ENCODE data around the gene CDH22. TPM values are rescaled to one million over a fixed set of nuclear protein-coding genes. Genes with fewer than 3 reads are reported as not detected.

CDH22 gene
- total and polyA plus RNA-seq, 2 donors = 0.04 to 0.21 TPM

- no peak overlapping the region for H3K4me3 ChIP-seq (ENCODE audit: low read depth, low read length)
- 44% methylated on average over 9 of the region's 9 CpGs for WGBS
- H3K27ac ChIP-seq (ENCODE audit: low read depth) = no peak overlapping the region
- DNase-seq (ENCODE audit: extremely low spot score) = no peak
- no peaks in the 10 kb centered on the region for H3K4me1 ChIP-seq (ENCODE audit: insufficient read depth)
- no peaks in the 10 kb centered on the region for H3K36me3 ChIP-seq (ENCODE audit: insufficient read depth)
Observed at GRCh38 chr20:46334303-46334904, 26.1 kb upstream of the CDH22 start.

- 65% methylated on average over 8 of the region's 8 CpGs for WGBS
- H3K4me3 ChIP-seq (ENCODE audit: low read depth, low read length) = no peak overlapping the region
- H3K27ac ChIP-seq (ENCODE audit: low read depth) = no peak overlapping the region
- no peaks in the 10 kb centered on the region for H3K4me1 ChIP-seq (ENCODE audit: insufficient read depth)
- no peak for DNase-seq (ENCODE audit: extremely low spot score)
- no peaks in the 10 kb centered on the region for H3K36me3 ChIP-seq (ENCODE audit: insufficient read depth)
Observed at GRCh38 chr20:46333161-46333991, 25.1 kb upstream of the CDH22 start.

GRCh38 chr20:46332373-46333160, 24.3 kb upstream of the CDH22 start:
- no peak overlapping the region for H3K4me3 ChIP-seq (ENCODE audit: low read depth, low read length)
- H3K27ac ChIP-seq (ENCODE audit: low read depth) = no peak overlapping the region
- no peak for DNase-seq (ENCODE audit: extremely low spot score)
- no peaks in the 10 kb centered on the region for H3K36me3 ChIP-seq (ENCODE audit: insufficient read depth)
- H3K4me1 ChIP-seq (ENCODE audit: insufficient read depth) = no peaks in the 10 kb centered on the region
- WGBS = 44% methylated on average over 12 of the region's 12 CpGs

GRCh38 chr20:46331611-46332361, 23.5 kb upstream of the CDH22 start:
- WGBS = 56% methylated on average over 13 of the region's 13 CpGs
- H3K36me3 ChIP-seq (ENCODE audit: insufficient read depth) = no peaks in the 10 kb centered on the region

GRCh38 chr20:46330831-46331371, 22.6 kb upstream of the CDH22 start:
- H3K36me3 ChIP-seq (ENCODE audit: insufficient read depth) = no peaks in the 10 kb centered on the region
- 76% methylated on average over 13 of the region's 13 CpGs for WGBS
- DNase-seq (ENCODE audit: extremely low spot score) = no peak
- no peaks in the 10 kb centered on the region for H3K4me1 ChIP-seq (ENCODE audit: insufficient read depth)
- no peak overlapping the region for H3K27ac ChIP-seq (ENCODE audit: low read depth)
- no peak overlapping the region for H3K4me3 ChIP-seq (ENCODE audit: low read depth, low read length)

More at GRCh38 chr20:46331611-46332361, 23.5 kb upstream of the CDH22 start:
- Histone ChIP-seq H3K4me1 (ENCODE audit: insufficient read depth) (no peaks in the 10 kb centered on the region), H3K27ac (ENCODE audit: low read depth) (no peak overlapping the region), H3K4me3 (ENCODE audit: low read depth, low read length) (no peak overlapping the region)
- DNase-seq (ENCODE audit: extremely low spot score) = no peak

GRCh38 chr20:46330072-46330763, 21.9 kb upstream of the CDH22 start:
- no peak overlapping the region for H3K27ac ChIP-seq (ENCODE audit: low read depth)
- no peak overlapping the region for H3K4me3 ChIP-seq (ENCODE audit: low read depth, low read length)
- no peak for DNase-seq (ENCODE audit: extremely low spot score)
- no peaks in the 10 kb centered on the region for H3K4me1 ChIP-seq (ENCODE audit: insufficient read depth)
- 53% methylated on average over 13 of the region's 13 CpGs for whole genome bisulfite sequencing
- no peaks in the 10 kb centered on the region for H3K36me3 ChIP-seq (ENCODE audit: insufficient read depth)

- no peak overlapping the region for H3K27ac ChIP-seq (ENCODE audit: low read depth)
- H3K4me3 ChIP-seq (ENCODE audit: low read depth, low read length) = no peak overlapping the region
- no peaks in the 10 kb centered on the region for H3K36me3 ChIP-seq (ENCODE audit: insufficient read depth)
- 45% methylated on average over 16 of the region's 16 CpGs for WGBS
- no peaks in the 10 kb centered on the region for H3K4me1 ChIP-seq (ENCODE audit: insufficient read depth)
- DNase-seq (ENCODE audit: extremely low spot score) = no peak
Observed at GRCh38 chr20:46328200-46328882, 20.0 kb upstream of the CDH22 start.

GRCh38 chr20:46327557-46327956, 19.3 kb upstream of the CDH22 start:
- Histone ChIP-seq H3K36me3 (ENCODE audit: insufficient read depth) (no peaks in the 10 kb centered on the region), H3K4me3 (ENCODE audit: low read depth, low read length) (no peak overlapping the region), H3K27ac (ENCODE audit: low read depth) (no peak overlapping the region), H3K4me1 (ENCODE audit: insufficient read depth) (no peaks in the 10 kb centered on the region)
- DNase-seq (ENCODE audit: extremely low spot score) = no peak
- WGBS = 92% methylated on average over 6 of the region's 6 CpGs

- Histone ChIP-seq H3K27ac (ENCODE audit: low read depth) (no peak overlapping the region), H3K4me1 (ENCODE audit: insufficient read depth) (no peaks in the 10 kb centered on the region), H3K4me3 (ENCODE audit: low read depth, low read length) (no peak overlapping the region), H3K36me3 (ENCODE audit: insufficient read depth) (no peaks in the 10 kb centered on the region)
- no peak for DNase-seq (ENCODE audit: extremely low spot score)
- WGBS = 54% methylated on average over 1 of the region's 1 CpG
Observed at GRCh38 chr20:46325789-46326188, 17.5 kb upstream of the CDH22 start.

- WGBS = 69% methylated on average over 6 of the region's 6 CpGs
- no peaks in the 10 kb centered on the region for H3K4me1 ChIP-seq (ENCODE audit: insufficient read depth)
- no peak for DNase-seq (ENCODE audit: extremely low spot score)
Observed at GRCh38 chr20:46324960-46325703, 16.8 kb upstream of the CDH22 start.

GRCh38 chr20:46324379-46324778, 16.1 kb upstream of the CDH22 start:
- Histone ChIP-seq H3K27ac (ENCODE audit: low read depth) (no peak overlapping the region), H3K4me1 (ENCODE audit: insufficient read depth) (no peaks in the 10 kb centered on the region), H3K36me3 (ENCODE audit: insufficient read depth) (no peaks in the 10 kb centered on the region), H3K4me3 (ENCODE audit: low read depth, low read length) (no peak overlapping the region)
- no peak for DNase-seq (ENCODE audit: extremely low spot score)
- WGBS = 57% methylated on average over 7 of the region's 7 CpGs

More at GRCh38 chr20:46324960-46325703, 16.8 kb upstream of the CDH22 start:
- no peak overlapping the region for H3K27ac ChIP-seq (ENCODE audit: low read depth)
- no peak overlapping the region for H3K4me3 ChIP-seq (ENCODE audit: low read depth, low read length)
- H3K36me3 ChIP-seq (ENCODE audit: insufficient read depth) = no peaks in the 10 kb centered on the region

- no peaks in the 10 kb centered on the region for H3K4me1 ChIP-seq (ENCODE audit: insufficient read depth)
- 65% methylated on average over 10 of the region's 10 CpGs for WGBS
- no peak overlapping the region for H3K4me3 ChIP-seq (ENCODE audit: low read depth, low read length)
- no peaks in the 10 kb centered on the region for H3K36me3 ChIP-seq (ENCODE audit: insufficient read depth)
- no peak overlapping the region for H3K27ac ChIP-seq (ENCODE audit: low read depth)
- no peak for DNase-seq (ENCODE audit: extremely low spot score)
Observed at GRCh38 chr20:46323557-46323956, 15.3 kb upstream of the CDH22 start.
